OCI-LY1 (cell line): ENCODE measurements around the gene KRTAP6-3.

ENCODE experiments used
- H2AFZ ChIP-seq: fragments of 200-600 bp; sonication (generic), shearing (Covaris generic); 2 replicates; pipeline ENCODE4 v1.6.0; 2014; ENCODE audit warnings: antibody characterized with exemption, mild to moderate bottlenecking, low read length
- H3F3A ChIP-seq: fragments of 200-600 bp; sonication (generic), shearing (Covaris generic); 2 replicates; pipeline ENCODE4 v1.6.0; 2014; ENCODE audit warnings: mild to moderate bottlenecking, antibody characterized with exemption, low read length, moderate library complexity; ENCODE audit not compliant: insufficient read depth
- H3K27ac ChIP-seq: fragments of 200-600 bp; sonication (generic); 2 replicates; pipeline ENCODE4 v1.5.1; 2014; ENCODE audit warnings: low read length, mixed run types, mild to moderate bottlenecking, low read depth; ENCODE audit not compliant: poor library complexity, severe bottlenecking
- H3K27me3 ChIP-seq: fragments of 200-600 bp; sonication (generic); 2 replicates; pipeline ENCODE4 v1.6.0; 2014; ENCODE audit warnings: antibody characterized with exemption, mild to moderate bottlenecking, low read length, moderate library complexity; ENCODE audit not compliant: insufficient read depth
- H3K36me3 ChIP-seq: fragments of 200-600 bp; sonication (generic); 2 replicates; pipeline ENCODE4 v1.6.1; 2014; ENCODE audit warnings: mild to moderate bottlenecking, antibody characterized with exemption, low read length, moderate library complexity, mixed read lengths; ENCODE audit not compliant: insufficient read depth
- H3K4me1 ChIP-seq: fragments of 200-600 bp; sonication (generic); 2 replicates; pipeline ENCODE4 v1.5.1; 2014; ENCODE audit warnings: mild to moderate bottlenecking, low read length, moderate library complexity; ENCODE audit not compliant: insufficient read depth, severe bottlenecking
- H3K4me2 ChIP-seq: fragments of 200-600 bp; sonication (generic), shearing (Covaris generic); 2 replicates; pipeline ENCODE4 v1.6.1; 2014; ENCODE audit warnings: low read length
- H3K4me3 ChIP-seq: fragments of 200-600 bp; sonication (generic); 2 replicates; pipeline ENCODE4 v1.5.1; 2014; ENCODE audit warnings: low read length, low read depth, mild to moderate bottlenecking, mixed read lengths; ENCODE audit not compliant: poor library complexity, severe bottlenecking
- H3K79me2 ChIP-seq: fragments of 200-600 bp; shearing (Covaris generic); 2 replicates; pipeline ENCODE4 v1.6.1; 2016; ENCODE audit warnings: mixed run types, low read length, mixed read lengths; ENCODE audit not compliant: insufficient read depth
- H3K9ac ChIP-seq: fragments of 200-600 bp; sonication (generic), shearing (Covaris generic); 2 replicates; pipeline ENCODE4 v1.6.1; 2014; ENCODE audit warnings: mild to moderate bottlenecking, low read length, mixed read lengths
- H3K9me2 ChIP-seq: fragments of 200-600 bp; sonication (generic), shearing (Covaris generic); 2 replicates; pipeline ENCODE4 v1.6.1; 2014; ENCODE audit warnings: low read depth, mild to moderate bottlenecking, low read length, mixed read lengths
- H3K9me3 ChIP-seq: fragments of 200-600 bp; shearing (Covaris generic); 2 replicates; pipeline ENCODE4 v1.6.1; 2014; ENCODE audit warnings: low read length, mixed read lengths
- H4K20me1 ChIP-seq: fragments of 200-600 bp; sonication (generic), shearing (Covaris generic); 2 replicates; pipeline ENCODE4 v1.6.0; 2016; ENCODE audit warnings: mild to moderate bottlenecking, low read length; ENCODE audit not compliant: insufficient read depth
- CTCF ChIP-seq: fragments of 200-600 bp; sonication (generic), shearing (Covaris generic); IDR thresholded peaks from 2 replicates; pipeline ENCODE4 v1.5.1; 2017; ENCODE audit warnings: mild to moderate bottlenecking, antibody characterized with exemption, low read length, moderate library complexity, mixed read lengths
- EZH2 ChIP-seq: fragments of 200-600 bp; sonication (generic), shearing (Covaris generic); IDR thresholded peaks from 2 replicates; pipeline ENCODE4 v1.8.0; 2017; ENCODE audit warnings: borderline replicate concordance, mixed run types, mild to moderate bottlenecking, antibody characterized with exemption, low read length, moderate library complexity, mixed read lengths

KRTAP6-3 gene

GRCh38 chr21:30592140-30592539 lies at the start of gene KRTAP6-3:
TSS of gene KRTAP6-3 (plus strand) at chr21:30592440. CDS start at chr21:30592446, 6 bp downstream.
- Histone ChIP-seq H3K9me3 (no peaks in the 10 kb centered on the region), H3K27me3 (no peaks in the 10 kb centered on the region)

GRCh38 chr21:30552782-30553181 lies 39.5 kb upstream of the KRTAP6-3 start:
- no peak overlapping the region for H3K4me2 ChIP-seq
- H2AFZ ChIP-seq: no peak overlapping the region
- no peaks in the 10 kb centered on the region for H3K36me3 ChIP-seq
- no peak for TF ChIP-seq CTCF
- TF ChIP-seq EZH2: no peak
- no peak overlapping the region for H3K27ac ChIP-seq
- H3K4me3 ChIP-seq: no peak overlapping the region
- H3K9me3 ChIP-seq: no peaks in the 10 kb centered on the region
- H3K9me2 ChIP-seq: no peaks in the 10 kb centered on the region
- H4K20me1 ChIP-seq: no peaks in the 10 kb centered on the region
- H3F3A ChIP-seq: no peaks in the 10 kb centered on the region
- H3K79me2 ChIP-seq: no peaks in the 10 kb centered on the region
- no peak overlapping the region for H3K9ac ChIP-seq
- H3K27me3 ChIP-seq: no peaks in the 10 kb centered on the region
- H3K4me1 ChIP-seq: no peaks in the 10 kb centered on the region

More at GRCh38 chr21:30592140-30592539, at the start of gene KRTAP6-3:
- Histone ChIP-seq H2AFZ (no peak within 1 kb of the TSS), H3F3A (no peaks in the 10 kb centered on the region), H3K79me2 (no peaks in the 10 kb centered on the region), H4K20me1 (no peaks in the 10 kb centered on the region), H3K27ac (no peak within 1 kb of the TSS), H3K4me2 (no peak within 1 kb of the TSS), H3K9me2 (no peaks in the 10 kb centered on the region), H3K4me3 (no peak within 1 kb of the TSS), H3K36me3 (no peaks in the 10 kb centered on the region), H3K9ac (no peak within 1 kb of the TSS), H3K4me1 (no peaks in the 10 kb centered on the region)
- TF ChIP-seq CTCF (no peak), EZH2 (no peak)

- H3K27me3 ChIP-seq: no peaks in the 10 kb centered on the region
- no peaks in the 10 kb centered on the region for H3K9me3 ChIP-seq
- no peaks in the 10 kb centered on the region for H3K4me1 ChIP-seq
- H3K9ac ChIP-seq: no peak overlapping the region
- H3K36me3 ChIP-seq: no peaks in the 10 kb centered on the region
- no peak overlapping the region for H3K4me3 ChIP-seq
- no peak overlapping the region for H3K4me2 ChIP-seq
- no peaks in the 10 kb centered on the region for H3F3A ChIP-seq
- H4K20me1 ChIP-seq: no peaks in the 10 kb centered on the region
- no peak overlapping the region for H2AFZ ChIP-seq
- no peak overlapping the region for H3K27ac ChIP-seq
- H3K79me2 ChIP-seq: no peaks in the 10 kb centered on the region
- TF ChIP-seq EZH2 (no peak), CTCF (no peak)
- no peaks in the 10 kb centered on the region for H3K9me2 ChIP-seq
Measured at GRCh38 chr21:30555095-30555494, 37.1 kb upstream of the KRTAP6-3 start.
